ENCODE measurements around the gene WTAP.
"Not testable (repeated sequence)": the region's sequence is repeated elsewhere in the genome, so short reads cannot be mapped to it uniquely, and the experiment has no call there.

DNA sequence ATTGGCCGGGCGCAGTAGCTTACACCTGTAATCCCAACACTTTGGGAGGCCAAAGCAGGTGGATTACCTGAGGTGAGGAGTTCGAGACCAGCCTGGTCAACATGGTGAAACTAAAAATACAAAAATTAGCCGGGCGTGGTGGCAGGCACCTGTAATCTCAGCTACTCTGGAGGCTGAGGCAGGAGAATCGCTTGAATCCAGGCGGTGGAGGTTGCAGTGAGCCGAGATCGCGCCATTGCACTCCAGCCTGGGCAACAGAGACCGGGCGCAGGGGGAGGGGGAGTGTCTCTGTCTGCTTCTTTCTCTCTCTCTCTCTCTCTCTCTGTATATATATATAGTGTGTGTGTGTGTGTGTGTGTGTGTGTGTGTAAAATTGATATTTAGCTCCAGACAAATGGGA lies 5.2 kb downstream of the WTAP start:
- TF ChIP-seq, protein P1, sequence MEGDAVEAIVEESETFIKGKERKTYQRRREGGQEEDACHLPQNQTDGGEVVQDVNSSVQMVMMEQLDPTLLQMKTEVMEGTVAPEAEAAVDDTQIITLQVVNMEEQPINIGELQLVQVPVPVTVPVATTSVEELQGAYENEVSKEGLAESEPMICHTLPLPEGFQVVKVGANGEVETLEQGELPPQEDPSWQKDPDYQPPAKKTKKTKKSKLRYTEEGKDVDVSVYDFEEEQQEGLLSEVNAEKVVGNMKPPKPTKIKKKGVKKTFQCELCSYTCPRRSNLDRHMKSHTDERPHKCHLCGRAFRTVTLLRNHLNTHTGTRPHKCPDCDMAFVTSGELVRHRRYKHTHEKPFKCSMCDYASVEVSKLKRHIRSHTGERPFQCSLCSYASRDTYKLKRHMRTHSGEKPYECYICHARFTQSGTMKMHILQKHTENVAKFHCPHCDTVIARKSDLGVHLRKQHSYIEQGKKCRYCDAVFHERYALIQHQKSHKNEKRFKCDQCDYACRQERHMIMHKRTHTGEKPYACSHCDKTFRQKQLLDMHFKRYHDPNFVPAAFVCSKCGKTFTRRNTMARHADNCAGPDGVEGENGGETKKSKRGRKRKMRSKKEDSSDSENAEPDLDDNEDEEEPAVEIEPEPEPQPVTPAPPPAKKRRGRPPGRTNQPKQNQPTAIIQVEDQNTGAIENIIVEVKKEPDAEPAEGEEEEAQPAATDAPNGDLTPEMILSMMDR (IDR thresholded peaks at IDR 0.05), result not testable (repeated sequence)
- TF ChIP-seq POLR2AphosphoS5, POLR2A, EP300 (IDR thresholded peaks at IDR 0.05): not testable (repeated sequence)
